ENCODE results near the gene FCRL5. TPM values are rescaled to one million over a fixed set of nuclear protein-coding genes. Genes with fewer than 3 reads are reported as not detected.

The FCRL5 gene
- total RNA-seq, 1 experiment from 2014 or later, result not detected

- no peak for DNase-seq (ENCODE audit: low read depth, low spot score)
- in situ Hi-C loops (cut with HindIII; ENCODE audit: low pct_unique_long_range_greater_than_20kb, low sequenced_read_pairs), result no loop called here
Observed at GRCh38 chr1:157472056-157472701, 80.1 kb downstream of the FCRL5 start.

- in situ Hi-C loops (cut with HindIII; ENCODE audit: low pct_unique_long_range_greater_than_20kb, low sequenced_read_pairs), result no loop called here
- no peak for DNase-seq (ENCODE audit: low read depth, low spot score)
Observed at GRCh38 chr1:157471531-157471930, 80.8 kb downstream of the FCRL5 start.

GRCh38 chr1:157469752-157470675 is 82.3 kb downstream of the FCRL5 start:
- no peak for DNase-seq (ENCODE audit: low read depth, low spot score)
- in situ Hi-C loops (cut with HindIII; ENCODE audit: low pct_unique_long_range_greater_than_20kb, low sequenced_read_pairs), result no loop called here

- in situ Hi-C loops (cut with HindIII; ENCODE audit: low pct_unique_long_range_greater_than_20kb, low sequenced_read_pairs), result no loop called here
- DNase-seq (ENCODE audit: low read depth, low spot score), result no peak
Observed at GRCh38 chr1:157469300-157469699, 83.0 kb downstream of the FCRL5 start.

- DNase-seq (ENCODE audit: low read depth, low spot score), result no peak
- in situ Hi-C loops (cut with HindIII; ENCODE audit: low pct_unique_long_range_greater_than_20kb, low sequenced_read_pairs), result no loop called here
Observed at GRCh38 chr1:157466011-157466410, 86.3 kb downstream of the FCRL5 start.

Other genes with a start within 250 kb of the FCRL5 start
- gene FCRL4, start 45.6 kb upstream of the FCRL5 start, total RNA-seq (2014; rRNA removed; shearing (Covaris generic)), result not detected in 2 replicates
- gene FCRL3, start 148.3 kb upstream of the FCRL5 start, total RNA-seq (2014; rRNA removed; shearing (Covaris generic)), result 0.05 TPM in 1 of 2 replicates, not detected in the other
- 0.03 TPM in 1 of 2 replicates, not detected in the other for gene FCRL2, start 224.6 kb upstream of the FCRL5 start, total RNA-seq (2014; rRNA removed; shearing (Covaris generic))

Measured in SK-MEL-5 (cell line).